Measurements from ENCODE around the gene SIK3.

DNA sequence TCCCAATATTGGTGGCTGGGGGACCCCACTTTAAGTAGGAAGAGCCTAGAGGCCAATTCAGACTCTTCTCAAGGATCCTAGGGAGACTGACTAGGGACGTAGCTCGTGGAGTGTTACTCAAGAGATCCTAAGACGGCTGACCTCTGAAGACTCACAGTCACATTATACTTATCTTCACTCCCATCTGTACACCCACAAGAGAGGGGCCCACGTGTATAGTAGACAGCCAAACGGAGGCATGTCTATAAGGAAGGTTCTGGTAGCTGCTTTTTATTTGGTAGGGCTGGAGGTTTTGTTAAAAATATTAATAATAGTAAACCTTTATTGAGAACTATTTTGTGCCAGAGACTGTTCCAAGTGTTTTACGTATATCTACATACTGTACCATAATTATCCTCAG is 237.9 kb downstream of the SIK3 start:
- TF ChIP-seq RCOR1 (IDR thresholded peaks at IDR 0.05; ENCODE audit: low read length) (no peak), SMC3 (IDR thresholded peaks at IDR 0.05; ENCODE audit: low read depth, low read length) (no peak), TEAD4 (IDR thresholded peaks at IDR 0.05; ENCODE audit: borderline replicate concordance, insufficient read depth) (no peak), FOXJ3 (CRISPR knock-in tag; IDR thresholded peaks at IDR 0.05) (no peak), JUND (IDR thresholded peaks at IDR 0.05) (no peak)
- TF ChIP-seq, protein P1, sequence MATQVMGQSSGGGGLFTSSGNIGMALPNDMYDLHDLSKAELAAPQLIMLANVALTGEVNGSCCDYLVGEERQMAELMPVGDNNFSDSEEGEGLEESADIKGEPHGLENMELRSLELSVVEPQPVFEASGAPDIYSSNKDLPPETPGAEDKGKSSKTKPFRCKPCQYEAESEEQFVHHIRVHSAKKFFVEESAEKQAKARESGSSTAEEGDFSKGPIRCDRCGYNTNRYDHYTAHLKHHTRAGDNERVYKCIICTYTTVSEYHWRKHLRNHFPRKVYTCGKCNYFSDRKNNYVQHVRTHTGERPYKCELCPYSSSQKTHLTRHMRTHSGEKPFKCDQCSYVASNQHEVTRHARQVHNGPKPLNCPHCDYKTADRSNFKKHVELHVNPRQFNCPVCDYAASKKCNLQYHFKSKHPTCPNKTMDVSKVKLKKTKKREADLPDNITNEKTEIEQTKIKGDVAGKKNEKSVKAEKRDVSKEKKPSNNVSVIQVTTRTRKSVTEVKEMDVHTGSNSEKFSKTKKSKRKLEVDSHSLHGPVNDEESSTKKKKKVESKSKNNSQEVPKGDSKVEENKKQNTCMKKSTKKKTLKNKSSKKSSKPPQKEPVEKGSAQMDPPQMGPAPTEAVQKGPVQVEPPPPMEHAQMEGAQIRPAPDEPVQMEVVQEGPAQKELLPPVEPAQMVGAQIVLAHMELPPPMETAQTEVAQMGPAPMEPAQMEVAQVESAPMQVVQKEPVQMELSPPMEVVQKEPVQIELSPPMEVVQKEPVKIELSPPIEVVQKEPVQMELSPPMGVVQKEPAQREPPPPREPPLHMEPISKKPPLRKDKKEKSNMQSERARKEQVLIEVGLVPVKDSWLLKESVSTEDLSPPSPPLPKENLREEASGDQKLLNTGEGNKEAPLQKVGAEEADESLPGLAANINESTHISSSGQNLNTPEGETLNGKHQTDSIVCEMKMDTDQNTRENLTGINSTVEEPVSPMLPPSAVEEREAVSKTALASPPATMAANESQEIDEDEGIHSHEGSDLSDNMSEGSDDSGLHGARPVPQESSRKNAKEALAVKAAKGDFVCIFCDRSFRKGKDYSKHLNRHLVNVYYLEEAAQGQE (IDR thresholded peaks at IDR 0.05; ENCODE audit: low read depth, low read length): no peak
- TF ChIP-seq, protein P2, sequence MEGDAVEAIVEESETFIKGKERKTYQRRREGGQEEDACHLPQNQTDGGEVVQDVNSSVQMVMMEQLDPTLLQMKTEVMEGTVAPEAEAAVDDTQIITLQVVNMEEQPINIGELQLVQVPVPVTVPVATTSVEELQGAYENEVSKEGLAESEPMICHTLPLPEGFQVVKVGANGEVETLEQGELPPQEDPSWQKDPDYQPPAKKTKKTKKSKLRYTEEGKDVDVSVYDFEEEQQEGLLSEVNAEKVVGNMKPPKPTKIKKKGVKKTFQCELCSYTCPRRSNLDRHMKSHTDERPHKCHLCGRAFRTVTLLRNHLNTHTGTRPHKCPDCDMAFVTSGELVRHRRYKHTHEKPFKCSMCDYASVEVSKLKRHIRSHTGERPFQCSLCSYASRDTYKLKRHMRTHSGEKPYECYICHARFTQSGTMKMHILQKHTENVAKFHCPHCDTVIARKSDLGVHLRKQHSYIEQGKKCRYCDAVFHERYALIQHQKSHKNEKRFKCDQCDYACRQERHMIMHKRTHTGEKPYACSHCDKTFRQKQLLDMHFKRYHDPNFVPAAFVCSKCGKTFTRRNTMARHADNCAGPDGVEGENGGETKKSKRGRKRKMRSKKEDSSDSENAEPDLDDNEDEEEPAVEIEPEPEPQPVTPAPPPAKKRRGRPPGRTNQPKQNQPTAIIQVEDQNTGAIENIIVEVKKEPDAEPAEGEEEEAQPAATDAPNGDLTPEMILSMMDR (IDR thresholded peaks at IDR 0.05): no peak
- TF ChIP-seq, protein P3, sequence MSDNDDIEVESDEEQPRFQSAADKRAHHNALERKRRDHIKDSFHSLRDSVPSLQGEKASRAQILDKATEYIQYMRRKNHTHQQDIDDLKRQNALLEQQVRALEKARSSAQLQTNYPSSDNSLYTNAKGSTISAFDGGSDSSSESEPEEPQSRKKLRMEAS (IDR thresholded peaks at IDR 0.05; ENCODE audit: low read depth): no peak
